DND-41 (cell line): ENCODE results near the gene RABGAP1L.

ENCODE experiments used
- EZH2 ChIP-seq: IDR thresholded peaks from 3 replicates; pipeline ENCODE4 v1.6.1; 2012; ENCODE audit warnings: borderline replicate concordance, low read depth, mild to moderate bottlenecking, moderate library complexity, low read length, inconsistent platforms; ENCODE audit not compliant: severe bottlenecking
- TF ChIP-seq, protein P1 (sequence below): IDR thresholded peaks from 2 replicates; pipeline ENCODE4 v1.5.1; 2012; ENCODE audit warnings: borderline replicate concordance, low read length, moderate library complexity, mild to moderate bottlenecking; ENCODE audit not compliant: poor library complexity, severe bottlenecking; ENCODE audit errors: extremely low read depth

- TF ChIP-seq, protein P1, sequence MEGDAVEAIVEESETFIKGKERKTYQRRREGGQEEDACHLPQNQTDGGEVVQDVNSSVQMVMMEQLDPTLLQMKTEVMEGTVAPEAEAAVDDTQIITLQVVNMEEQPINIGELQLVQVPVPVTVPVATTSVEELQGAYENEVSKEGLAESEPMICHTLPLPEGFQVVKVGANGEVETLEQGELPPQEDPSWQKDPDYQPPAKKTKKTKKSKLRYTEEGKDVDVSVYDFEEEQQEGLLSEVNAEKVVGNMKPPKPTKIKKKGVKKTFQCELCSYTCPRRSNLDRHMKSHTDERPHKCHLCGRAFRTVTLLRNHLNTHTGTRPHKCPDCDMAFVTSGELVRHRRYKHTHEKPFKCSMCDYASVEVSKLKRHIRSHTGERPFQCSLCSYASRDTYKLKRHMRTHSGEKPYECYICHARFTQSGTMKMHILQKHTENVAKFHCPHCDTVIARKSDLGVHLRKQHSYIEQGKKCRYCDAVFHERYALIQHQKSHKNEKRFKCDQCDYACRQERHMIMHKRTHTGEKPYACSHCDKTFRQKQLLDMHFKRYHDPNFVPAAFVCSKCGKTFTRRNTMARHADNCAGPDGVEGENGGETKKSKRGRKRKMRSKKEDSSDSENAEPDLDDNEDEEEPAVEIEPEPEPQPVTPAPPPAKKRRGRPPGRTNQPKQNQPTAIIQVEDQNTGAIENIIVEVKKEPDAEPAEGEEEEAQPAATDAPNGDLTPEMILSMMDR: no peak
- no peak for TF ChIP-seq EZH2
Measured at GRCh38 chr1:174976436-174977108, 817.3 kb downstream of the RABGAP1L start.
